Stimulated activated CD8-positive, alpha-beta memory T cell treated with anti-CD3 and anti-CD28 coated beads, Interleukin-2, amount 100 ng/mL, for 48 hours (primary cell): Measurements from ENCODE around the gene OR5A2.
"Not testable (repeated sequence)": the region's sequence is repeated elsewhere in the genome, so short reads cannot be mapped to it uniquely, and the experiment has no call there.

Experiments
- DNase-seq, 2 donors: peaks; one replicate each; pipeline ENCODE4 v3.0.0-alpha.2; 2020; ENCODE audit warnings: low read depth in 2 of 2

Gene OR5A2

DNA sequence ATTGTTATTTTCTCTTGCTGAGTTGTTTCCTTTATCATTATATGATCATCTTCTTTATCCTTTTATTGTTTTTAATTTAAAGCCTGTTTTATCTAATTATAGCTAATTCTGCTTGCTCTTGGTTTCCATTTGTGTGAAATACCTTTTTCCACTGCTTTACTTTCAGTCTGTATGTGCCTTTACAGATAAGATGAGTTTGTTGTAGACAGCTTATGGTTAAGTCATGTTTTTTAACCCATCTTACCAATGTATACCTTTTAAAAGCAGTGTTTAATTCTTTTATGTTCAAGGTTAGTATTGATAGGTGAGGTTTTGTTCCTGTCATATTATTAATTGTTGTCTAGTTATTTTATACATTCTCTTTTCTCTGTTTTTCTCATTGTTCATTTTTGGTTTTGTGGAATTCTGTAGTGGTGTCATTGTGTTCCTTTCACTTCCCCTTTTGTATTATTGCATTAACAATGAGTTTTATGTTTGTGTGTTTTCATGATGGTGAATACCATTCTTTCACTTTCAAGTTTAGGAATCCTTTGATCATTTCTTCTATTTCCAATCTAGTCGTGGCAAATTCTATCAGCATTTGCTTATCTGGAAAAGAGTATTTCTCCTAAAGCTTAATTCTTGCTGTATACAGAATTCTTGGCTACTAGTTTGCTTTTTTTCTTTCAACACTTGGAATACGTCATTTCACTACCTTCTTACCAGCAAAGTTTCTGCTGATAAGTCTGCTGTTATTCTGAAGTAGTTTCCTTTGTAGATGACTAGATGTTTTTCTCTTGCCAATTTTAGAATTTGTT is 45.8 kb downstream of the OR5A2 start:
- no peak for DNase-seq

DNA sequence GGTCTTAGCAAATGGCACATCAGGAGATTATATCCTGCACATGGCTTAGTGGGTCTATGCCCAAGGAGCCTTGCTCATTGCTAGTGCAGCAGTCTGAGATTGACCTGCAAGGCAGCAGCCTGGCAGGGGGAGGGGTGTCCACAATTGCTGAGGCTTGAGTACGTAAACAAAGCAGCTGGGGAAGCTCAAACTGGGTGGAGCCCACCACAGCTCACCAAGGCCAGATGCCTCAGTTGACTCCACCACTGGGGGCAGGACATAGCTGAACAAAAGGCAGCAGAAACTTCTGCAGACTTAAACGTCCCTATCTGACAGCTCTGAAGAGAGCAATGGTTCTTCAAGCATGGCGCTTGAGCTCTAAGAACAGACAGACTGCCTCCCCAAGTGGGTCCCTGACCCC is 53.9 kb downstream of the OR5A2 start:
- DNase-seq: not testable (repeated sequence)

DNA sequence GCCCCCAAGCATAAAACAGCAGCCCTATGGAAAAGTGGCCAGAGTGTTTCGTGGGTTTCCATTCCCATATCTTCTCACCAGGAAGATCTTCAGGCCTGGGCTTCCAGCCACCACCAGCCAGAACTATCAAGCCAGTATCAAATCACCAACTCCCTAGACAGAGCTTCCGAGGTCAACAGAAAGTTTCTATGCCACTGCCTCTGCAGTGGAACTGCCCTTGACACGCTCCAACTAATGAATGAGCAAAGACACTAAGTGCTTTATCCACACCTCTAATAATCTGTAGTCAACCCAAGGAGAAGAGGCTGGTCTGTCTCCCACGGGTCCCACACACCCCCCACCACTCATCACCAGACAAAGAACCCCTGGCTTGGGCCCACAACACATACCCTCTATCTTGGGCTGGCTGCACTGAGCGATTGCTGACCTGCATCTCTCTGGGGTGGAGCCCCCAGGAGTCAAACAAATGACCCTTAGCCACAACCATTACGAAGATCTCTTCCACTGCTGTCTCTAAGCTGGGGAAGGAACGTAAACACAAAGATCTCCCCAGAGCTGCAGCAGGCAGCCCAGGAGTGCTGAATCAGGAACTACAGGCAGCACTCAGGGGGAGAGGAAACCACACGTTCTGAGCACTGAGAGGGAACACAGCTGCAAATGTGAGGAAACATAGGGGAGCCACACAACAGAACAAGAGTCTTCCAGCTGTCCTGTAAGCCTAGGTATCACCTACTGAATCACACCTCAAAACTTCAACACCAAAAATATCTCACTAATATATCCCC is 57.8 kb downstream of the OR5A2 start:
- no peak for DNase-seq
